OCI-LY7 (cell line): ENCODE results near the gene RIMBP3C.

Experiments
- CTCF ChIP-seq: fragments of 200-600 bp; sonication (generic); conservative IDR thresholded peaks from 2 replicates; pipeline ENCODE4 v1.5.1; 2014; ENCODE audit warnings: mild to moderate bottlenecking, antibody characterized with exemption, low read length, moderate library complexity, mixed read lengths
- EZH2phosphoT487 ChIP-seq: fragments of 200-600 bp; sonication (generic); IDR thresholded peaks from 2 replicates; pipeline ENCODE4 v1.6.1; 2018; ENCODE audit warnings: low read depth, borderline replicate concordance, mild to moderate bottlenecking, mixed run types, antibody characterized with exemption, low read length, moderate library complexity, mixed read lengths

GRCh38 chr22:21579474-21579851 is 28.2 kb upstream of the RIMBP3C start:
- no peak for TF ChIP-seq CTCF
- no peak for TF ChIP-seq EZH2phosphoT487
